ENCODE data around the gene ULBP2.
"Not testable (repeated sequence)": the region's sequence is repeated elsewhere in the genome, so short reads cannot be mapped to it uniquely, and the experiment has no call there.

ULBP2 gene

GRCh38 chr6:149939909-149940671 is 1.7 kb upstream of the ULBP2 start:
- no peaks in the 10 kb centered on the region for H3K9me3 ChIP-seq (ENCODE audit: insufficient read depth, low read length)
- H3K4me3 ChIP-seq (ENCODE audit: low read length), result no peak overlapping the region
- H3K27me3 ChIP-seq (ENCODE audit: low read depth, low read length), result peaks cover 45% of the 10 kb centered on the region
- H3K79me2 ChIP-seq (ENCODE audit: low read length), result no peaks in the 10 kb centered on the region
- no peaks in the 10 kb centered on the region for H4K20me1 ChIP-seq (ENCODE audit: insufficient read depth, low read length)
- H3K4me2 ChIP-seq (ENCODE audit: low read length), result peak overlapping the region; percentile 94
- no peak overlapping the region for H2AFZ ChIP-seq (ENCODE audit: low read depth, low read length)
- no peaks in the 10 kb centered on the region for H3K36me3 ChIP-seq (replicated peaks; ENCODE audit: low read depth, low read length)
- H3K27ac ChIP-seq (ENCODE audit: low read length), result no peak overlapping the region
- peaks cover 19% of the 10 kb centered on the region for H3K4me1 ChIP-seq (ENCODE audit: low read length)
- TF ChIP-seq CTCF (IDR thresholded peaks at IDR 0.05; ENCODE audit: low read depth, low read length) (no peak), EZH2phosphoT487 (IDR thresholded peaks at IDR 0.05; ENCODE audit: low read depth) (no peak)
- no peak overlapping the region for H3K9ac ChIP-seq (ENCODE audit: low read length)

GRCh38 chr6:149940672-149940982 is 1.2 kb upstream of the ULBP2 start:
- no peak for TF ChIP-seq CTCF (IDR thresholded peaks at IDR 0.05; ENCODE audit: low read depth, low read length)

GRCh38 chr6:149942461-149942829 is 631 bp downstream of the ULBP2 start:
- peak overlapping the region; percentile 80 for H3K4me3 ChIP-seq (ENCODE audit: low read length)
- no peaks in the 10 kb centered on the region for H3K36me3 ChIP-seq (replicated peaks; ENCODE audit: low read depth, low read length)
- no peak for TF ChIP-seq EZH2phosphoT487 (IDR thresholded peaks at IDR 0.05; ENCODE audit: low read depth)
- no peak for TF ChIP-seq CTCF (IDR thresholded peaks at IDR 0.05; ENCODE audit: low read depth, low read length)
- H3K27ac ChIP-seq (ENCODE audit: low read length), result no peak overlapping the region
- peak overlapping the region; percentile 38; the same call in 1 of the 2 replicates for H3K9ac ChIP-seq (ENCODE audit: low read length)
- peak overlapping the region; percentile 73 for H3K4me2 ChIP-seq (ENCODE audit: low read length)
- no peaks in the 10 kb centered on the region for H4K20me1 ChIP-seq (ENCODE audit: insufficient read depth, low read length)
- peaks cover 19% of the 10 kb centered on the region for H3K4me1 ChIP-seq (ENCODE audit: low read length)
- no peaks in the 10 kb centered on the region for H3K79me2 ChIP-seq (ENCODE audit: low read length)
- H3K9me3 ChIP-seq (ENCODE audit: insufficient read depth, low read length), result no peaks in the 10 kb centered on the region
- H2AFZ ChIP-seq (ENCODE audit: low read depth, low read length), result 0 out of 2 replicates have a peak overlapping the region, but pooled peaks have one; percentile 91
- peaks cover 26% of the 10 kb centered on the region for H3K27me3 ChIP-seq (ENCODE audit: low read depth, low read length)

More at GRCh38 chr6:149940672-149940982, 1.2 kb upstream of the ULBP2 start:
- Histone ChIP-seq H2AFZ (ENCODE audit: low read depth, low read length) (no peak overlapping the region), H4K20me1 (ENCODE audit: insufficient read depth, low read length) (no peaks in the 10 kb centered on the region), H3K4me2 (ENCODE audit: low read length) (no peak overlapping the region), H3K79me2 (ENCODE audit: low read length) (no peaks in the 10 kb centered on the region), H3K4me3 (ENCODE audit: low read length) (no peak overlapping the region), H3K9ac (ENCODE audit: low read length) (no peak overlapping the region), H3K27ac (ENCODE audit: low read length) (no peak overlapping the region), H3K27me3 (ENCODE audit: low read depth, low read length) (peaks cover 39% of the 10 kb centered on the region), H3K36me3 (replicated peaks; ENCODE audit: low read depth, low read length) (no peaks in the 10 kb centered on the region), H3K9me3 (ENCODE audit: insufficient read depth, low read length) (no peaks in the 10 kb centered on the region), H3K4me1 (ENCODE audit: low read length) (peaks cover 19% of the 10 kb centered on the region)

GRCh38 chr6:149943321-149943720 is 1.5 kb downstream of the ULBP2 start:
- not testable (repeated sequence) for H4K20me1 ChIP-seq (ENCODE audit: insufficient read depth, low read length); H3K27ac ChIP-seq (ENCODE audit: low read length); H3K4me2 ChIP-seq (ENCODE audit: low read length); H3K9me3 ChIP-seq (ENCODE audit: insufficient read depth, low read length); H3K9ac ChIP-seq (ENCODE audit: low read length); H3K79me2 ChIP-seq (ENCODE audit: low read length); H2AFZ ChIP-seq (ENCODE audit: low read depth, low read length); H3K36me3 ChIP-seq (replicated peaks; ENCODE audit: low read depth, low read length); H3K4me3 ChIP-seq (ENCODE audit: low read length)
- H3K4me1 ChIP-seq (ENCODE audit: low read length), result peaks cover 15% of the 10 kb centered on the region
- peaks cover 20% of the 10 kb centered on the region for H3K27me3 ChIP-seq (ENCODE audit: low read depth, low read length)

- H3K4me3 ChIP-seq (ENCODE audit: low read length); H2AFZ ChIP-seq (ENCODE audit: low read depth, low read length): not testable (repeated sequence)
- peaks cover 21% of the 10 kb centered on the region for H3K27me3 ChIP-seq (ENCODE audit: low read depth, low read length)
Measured at GRCh38 chr6:149945276-149945675, 3.5 kb downstream of the ULBP2 start.

GRCh38 chr6:149946631-149947030 is 4.8 kb downstream of the ULBP2 start:
- not testable (repeated sequence) for H3K4me2 ChIP-seq (ENCODE audit: low read length); H3K9me3 ChIP-seq (ENCODE audit: insufficient read depth, low read length); H3K4me1 ChIP-seq (ENCODE audit: low read length); H4K20me1 ChIP-seq (ENCODE audit: insufficient read depth, low read length); H3K27ac ChIP-seq (ENCODE audit: low read length); H3K36me3 ChIP-seq (replicated peaks; ENCODE audit: low read depth, low read length); H3K4me3 ChIP-seq (ENCODE audit: low read length); H3K79me2 ChIP-seq (ENCODE audit: low read length); H2AFZ ChIP-seq (ENCODE audit: low read depth, low read length); H3K9ac ChIP-seq (ENCODE audit: low read length)
- peaks cover 28% of the 10 kb centered on the region for H3K27me3 ChIP-seq (ENCODE audit: low read depth, low read length)

More at GRCh38 chr6:149945276-149945675, 3.5 kb downstream of the ULBP2 start:
- H3K4me2 ChIP-seq (ENCODE audit: low read length); H3K9me3 ChIP-seq (ENCODE audit: insufficient read depth, low read length); H4K20me1 ChIP-seq (ENCODE audit: insufficient read depth, low read length); H3K79me2 ChIP-seq (ENCODE audit: low read length); H3K9ac ChIP-seq (ENCODE audit: low read length); H3K27ac ChIP-seq (ENCODE audit: low read length); H3K36me3 ChIP-seq (replicated peaks; ENCODE audit: low read depth, low read length); H3K4me1 ChIP-seq (ENCODE audit: low read length): not testable (repeated sequence)

GRCh38 chr6:149947533-149947932 is 5.7 kb downstream of the ULBP2 start:
- not testable (repeated sequence) for H3K79me2 ChIP-seq (ENCODE audit: low read length); H3K9me3 ChIP-seq (ENCODE audit: insufficient read depth, low read length)

More at GRCh38 chr6:149947533-149947932, 5.7 kb downstream of the ULBP2 start:
- H3K4me2 ChIP-seq (ENCODE audit: low read length); H3K4me3 ChIP-seq (ENCODE audit: low read length); H2AFZ ChIP-seq (ENCODE audit: low read depth, low read length); H3K4me1 ChIP-seq (ENCODE audit: low read length); H4K20me1 ChIP-seq (ENCODE audit: insufficient read depth, low read length); H3K36me3 ChIP-seq (replicated peaks; ENCODE audit: low read depth, low read length); H3K27ac ChIP-seq (ENCODE audit: low read length); H3K9ac ChIP-seq (ENCODE audit: low read length): not testable (repeated sequence)
- peaks cover 31% of the 10 kb centered on the region for H3K27me3 ChIP-seq (ENCODE audit: low read depth, low read length)

All from OCI-LY3 (cell line).